ENCODE data around the gene TAF1D.

DNA sequence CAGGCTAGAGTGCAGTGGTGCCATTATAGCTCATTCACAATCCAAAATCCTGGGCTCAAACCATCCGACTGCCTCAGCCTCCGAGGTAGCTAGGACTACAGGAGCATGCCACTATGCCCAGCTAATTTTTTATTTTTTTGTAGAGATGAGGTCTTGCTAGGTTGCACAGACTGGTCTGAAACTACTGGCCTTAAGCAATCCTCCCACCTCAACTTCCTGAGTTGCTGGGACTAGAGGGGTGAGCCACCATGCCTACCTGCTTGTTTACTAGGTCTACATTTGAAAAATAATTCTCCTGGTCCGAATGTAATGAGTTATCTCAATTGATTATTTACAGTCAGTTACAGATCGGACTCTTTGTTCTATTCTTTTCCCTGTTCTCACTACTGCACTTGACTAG is 22.0 kb downstream of the TAF1D start:
- TF ChIP-seq, protein P1, sequence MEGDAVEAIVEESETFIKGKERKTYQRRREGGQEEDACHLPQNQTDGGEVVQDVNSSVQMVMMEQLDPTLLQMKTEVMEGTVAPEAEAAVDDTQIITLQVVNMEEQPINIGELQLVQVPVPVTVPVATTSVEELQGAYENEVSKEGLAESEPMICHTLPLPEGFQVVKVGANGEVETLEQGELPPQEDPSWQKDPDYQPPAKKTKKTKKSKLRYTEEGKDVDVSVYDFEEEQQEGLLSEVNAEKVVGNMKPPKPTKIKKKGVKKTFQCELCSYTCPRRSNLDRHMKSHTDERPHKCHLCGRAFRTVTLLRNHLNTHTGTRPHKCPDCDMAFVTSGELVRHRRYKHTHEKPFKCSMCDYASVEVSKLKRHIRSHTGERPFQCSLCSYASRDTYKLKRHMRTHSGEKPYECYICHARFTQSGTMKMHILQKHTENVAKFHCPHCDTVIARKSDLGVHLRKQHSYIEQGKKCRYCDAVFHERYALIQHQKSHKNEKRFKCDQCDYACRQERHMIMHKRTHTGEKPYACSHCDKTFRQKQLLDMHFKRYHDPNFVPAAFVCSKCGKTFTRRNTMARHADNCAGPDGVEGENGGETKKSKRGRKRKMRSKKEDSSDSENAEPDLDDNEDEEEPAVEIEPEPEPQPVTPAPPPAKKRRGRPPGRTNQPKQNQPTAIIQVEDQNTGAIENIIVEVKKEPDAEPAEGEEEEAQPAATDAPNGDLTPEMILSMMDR (IDR thresholded peaks at IDR 0.05): no peak
- no peak for TF ChIP-seq POLR2A (IDR thresholded peaks at IDR 0.05)
- no peak for TF ChIP-seq POLR2AphosphoS5 (IDR thresholded peaks at IDR 0.05)

Measured in breast epithelium (tissue), 3 donors.